GDM1 (cell line): ENCODE data around the gene EGLN3.
"Not testable (repeated sequence)": the region's sequence is repeated elsewhere in the genome, so short reads cannot be mapped to it uniquely, and the experiment has no call there.

ENCODE experiments used
- DNase-seq: peaks from one replicate; lab custom pipeline; 2025; lab: John Stamatoyannopoulos, UW

The EGLN3 gene

DNA sequence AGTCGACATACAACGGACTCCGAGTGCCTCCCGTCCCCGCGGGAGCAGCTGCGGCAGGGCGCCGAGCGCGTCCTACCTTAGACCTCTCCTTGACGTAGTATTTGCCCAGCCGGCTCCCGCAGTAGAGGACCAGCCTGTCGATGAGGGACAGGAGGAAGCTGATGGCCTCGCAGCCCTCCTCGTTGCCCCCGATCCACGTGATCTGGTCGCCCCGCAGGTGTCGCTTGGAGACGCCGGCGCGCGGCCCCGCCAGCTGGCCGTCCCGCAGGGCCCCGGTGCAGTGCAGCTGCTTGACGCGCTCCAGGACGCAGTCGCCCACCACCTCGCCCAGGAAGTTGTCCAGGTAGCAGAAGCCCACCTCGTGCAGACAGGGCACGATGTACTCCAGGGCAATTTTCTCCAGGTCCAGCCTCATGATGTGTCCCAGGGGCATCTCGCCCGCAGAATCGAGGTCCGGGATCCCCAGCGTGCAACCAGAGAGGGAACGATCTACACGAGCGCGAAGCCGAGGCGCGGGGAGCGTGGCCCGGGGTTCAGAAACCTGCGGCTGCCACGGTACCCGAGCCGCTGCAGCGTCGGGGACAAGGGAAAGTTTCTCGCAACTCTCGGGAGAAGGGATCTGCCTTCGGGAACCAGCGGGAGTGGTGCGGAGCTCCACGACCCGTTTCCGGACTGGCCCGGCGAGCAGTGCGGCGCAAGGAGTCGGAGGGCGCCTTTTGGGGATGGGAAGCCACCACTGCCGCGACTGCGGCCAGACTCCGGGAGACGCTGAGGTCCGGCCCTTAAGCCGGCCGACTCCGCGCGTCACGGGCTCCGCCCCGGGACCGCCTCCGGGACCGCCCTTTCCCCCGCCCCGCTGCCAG lies at the start of gene EGLN3:
EGLN3 (minus strand) TSS at position 755 of the 863 bp plus-strand sequence; CDS start at position 433, 322 bp downstream.
- DNase-seq, result peak; percentile 74

DNA sequence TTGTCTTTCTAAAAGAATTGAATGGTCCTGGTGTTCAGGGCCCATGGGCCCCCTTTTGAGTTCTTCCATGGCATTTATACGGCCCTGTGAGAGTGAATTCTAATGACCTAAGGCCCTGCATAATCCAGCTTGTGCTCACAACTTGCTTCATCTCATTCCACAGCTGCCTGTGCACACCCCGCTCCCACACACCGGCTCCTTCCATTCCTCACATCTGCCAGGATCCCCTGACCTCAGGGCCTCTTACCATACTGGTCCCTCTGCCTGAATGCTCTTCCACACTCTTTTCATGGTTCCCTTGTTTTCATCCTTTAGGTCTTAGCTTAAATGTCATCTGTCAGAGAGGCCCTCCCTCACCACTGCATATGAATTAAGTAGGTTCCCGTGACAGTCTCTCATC lies 49.5 kb upstream of the EGLN3 start:
- no peak for DNase-seq

DNA sequence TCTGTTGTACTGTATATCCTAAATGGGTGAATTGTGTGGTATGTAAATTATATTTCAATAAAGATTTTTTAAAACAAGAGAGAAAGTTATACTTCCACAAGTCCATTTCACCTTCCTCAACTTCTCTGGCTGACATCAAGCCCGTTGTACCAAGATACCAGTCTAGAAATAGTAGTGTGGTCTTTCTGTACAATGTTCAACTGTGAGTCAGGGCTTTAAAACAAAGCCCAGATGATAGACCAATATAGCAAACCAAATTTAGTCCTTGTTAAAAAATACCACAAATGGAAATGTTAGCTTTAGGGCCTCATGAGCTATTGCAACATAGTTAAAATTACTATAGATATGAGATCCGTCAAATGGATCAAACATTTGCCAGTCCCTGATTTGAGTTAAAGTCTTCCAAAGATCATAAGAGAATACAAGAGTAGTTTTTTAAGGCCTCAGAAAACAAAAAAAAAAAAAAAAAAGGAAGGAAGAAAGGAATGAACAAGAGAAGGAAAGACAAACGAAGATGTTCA lies 49.0 kb upstream of the EGLN3 start:
- no peak for DNase-seq

DNA sequence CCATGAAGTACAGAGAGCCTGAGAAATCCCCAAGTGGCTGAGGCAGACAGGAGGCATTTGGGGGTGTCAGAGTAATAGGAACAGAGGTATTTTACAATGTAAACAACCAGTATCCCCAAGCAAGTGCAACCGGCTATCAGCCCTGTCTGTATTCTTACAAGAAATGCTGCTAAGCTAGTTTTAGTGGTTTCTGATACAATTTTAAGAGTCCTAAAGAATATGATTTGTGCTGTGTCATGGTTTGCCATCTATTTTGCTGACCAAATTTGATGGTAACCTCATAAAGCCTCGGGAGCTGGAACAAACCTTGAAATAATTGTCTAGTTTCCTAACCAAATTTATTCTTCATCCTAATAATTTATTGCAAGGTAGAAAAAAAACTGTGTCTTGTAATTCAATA lies 46.7 kb upstream of the EGLN3 start:
- no peak for DNase-seq

DNA sequence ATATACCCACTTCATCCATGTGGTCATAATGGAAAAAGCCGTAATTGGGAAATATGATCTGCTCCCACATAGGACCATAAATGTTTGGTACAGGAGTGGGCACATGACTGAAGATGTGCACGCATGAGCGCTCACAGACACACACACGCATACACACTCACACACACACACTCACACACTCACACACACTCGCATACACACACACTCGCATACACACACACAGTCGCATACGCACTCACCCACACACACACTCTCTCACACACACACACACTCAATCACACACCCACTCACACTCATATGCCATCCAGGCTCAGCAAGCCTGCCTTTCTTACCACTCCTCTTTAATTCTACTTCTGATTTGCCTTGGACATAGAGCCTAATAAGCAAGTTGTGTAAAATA lies 45.6 kb upstream of the EGLN3 start:
- no peak for DNase-seq

DNA sequence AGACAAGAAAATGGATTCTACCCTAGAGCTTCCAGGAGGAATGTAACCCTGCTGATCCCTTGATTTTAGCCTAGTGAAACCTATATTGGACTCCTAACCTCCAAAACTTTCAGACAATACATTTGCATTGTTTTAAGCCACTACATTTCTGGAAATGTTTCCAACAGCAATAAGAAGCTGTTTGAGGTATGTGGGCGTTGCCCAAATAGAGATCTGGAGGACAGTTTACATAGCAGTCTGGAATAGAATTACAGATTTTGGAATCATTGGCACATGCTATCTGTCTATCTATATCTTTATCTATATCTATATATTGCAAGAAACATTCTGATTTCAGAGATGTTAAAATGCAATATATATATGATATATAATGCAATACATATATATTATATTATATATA lies 42.4 kb upstream of the EGLN3 start:
- no peak for DNase-seq

DNA sequence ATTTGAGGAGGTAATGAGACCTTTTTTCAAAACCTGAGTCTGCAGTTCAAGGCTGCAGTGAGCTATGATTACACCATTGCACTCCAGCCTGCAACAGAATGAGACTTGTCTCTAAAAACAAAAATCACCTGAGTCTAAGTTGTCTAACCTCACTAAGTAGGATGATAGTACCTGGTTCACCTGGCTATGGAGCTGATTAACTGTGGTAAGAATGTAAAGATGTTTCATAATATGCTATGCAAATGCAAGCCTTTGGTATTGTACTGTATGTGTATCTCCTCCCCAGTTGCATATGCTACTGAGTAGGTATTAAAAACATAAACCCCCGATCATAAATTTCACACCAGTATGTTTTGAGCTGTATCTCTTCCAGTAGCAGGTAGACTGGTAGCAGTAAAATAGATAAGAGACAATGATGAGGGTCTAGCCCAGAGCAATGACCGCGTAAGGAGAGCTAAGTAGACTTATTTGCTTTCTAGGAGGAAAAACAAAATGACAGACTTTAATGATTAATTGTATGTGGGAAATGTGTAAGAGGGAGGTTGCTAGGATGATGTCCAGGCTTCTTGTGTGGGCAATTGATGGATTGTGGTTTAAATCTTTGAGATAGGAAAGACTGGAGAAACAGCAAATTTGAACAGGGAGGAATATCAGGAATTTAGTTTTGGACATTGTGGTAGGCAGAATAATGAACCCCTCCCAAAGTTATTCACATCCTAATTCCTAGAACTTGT lies 41.6 kb upstream of the EGLN3 start:
- no peak for DNase-seq

DNA sequence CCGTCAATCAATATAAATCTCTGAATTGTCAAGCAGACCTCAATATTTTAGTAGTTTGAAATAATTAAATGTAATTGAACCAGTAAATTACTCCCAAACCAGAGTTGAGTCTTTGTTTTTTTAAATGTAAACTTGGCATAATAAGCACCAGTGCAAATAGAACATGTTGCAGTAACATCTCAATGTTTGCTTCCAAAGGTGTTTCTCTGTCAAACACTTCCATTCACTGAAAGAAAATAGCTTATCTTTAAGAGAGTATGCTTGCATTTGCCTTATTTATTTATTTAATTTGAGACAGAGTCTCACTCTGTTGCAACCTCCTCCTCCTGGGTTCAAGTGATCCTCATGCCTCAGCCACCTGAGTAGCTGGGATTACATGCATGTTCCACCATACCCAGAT lies 39.9 kb upstream of the EGLN3 start:
- no peak for DNase-seq

DNA sequence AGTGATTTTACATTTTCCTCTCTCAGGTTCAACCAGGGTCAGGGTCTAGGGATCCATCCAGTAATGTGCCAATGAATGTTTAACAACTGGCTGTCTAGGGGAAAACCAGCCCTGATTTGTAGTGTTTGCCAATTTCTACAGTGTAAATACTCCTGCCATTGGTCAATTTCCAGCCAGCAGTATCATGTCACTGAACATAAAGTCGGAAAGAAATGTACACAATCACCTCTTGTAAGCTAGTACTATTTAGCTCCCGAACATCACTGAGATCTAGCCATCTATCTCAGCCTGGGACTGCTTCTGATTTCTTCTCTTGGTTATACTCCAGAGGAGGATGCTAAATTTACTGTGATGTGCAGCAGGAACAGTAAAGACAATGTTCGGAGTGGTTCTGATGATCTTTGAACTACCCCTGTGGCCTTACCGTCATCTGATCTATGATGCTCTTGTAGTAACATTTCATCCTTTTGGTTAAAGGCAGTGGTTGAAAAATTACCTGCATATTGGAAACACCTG lies 36.7 kb upstream of the EGLN3 start:
- no peak for DNase-seq

DNA sequence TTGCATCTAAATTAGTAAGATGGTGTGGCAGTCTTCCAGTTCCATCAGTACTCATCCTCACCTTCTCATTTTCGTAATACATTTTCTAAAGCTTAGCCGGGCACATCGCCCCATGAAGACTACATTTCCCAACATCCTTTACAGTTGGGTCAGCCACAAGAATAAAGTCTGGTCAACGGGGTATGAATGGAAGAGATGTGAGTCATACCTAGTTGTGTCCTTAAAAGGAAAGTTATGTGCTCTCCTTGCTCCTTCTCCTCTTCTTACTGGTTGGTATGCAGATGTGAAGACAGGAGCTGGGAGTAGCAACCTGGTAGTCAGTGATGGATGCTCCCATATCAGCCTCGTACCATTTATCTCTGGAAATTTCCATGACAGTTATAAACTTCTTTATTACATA lies 35.9 kb upstream of the EGLN3 start:
- no peak for DNase-seq

DNA sequence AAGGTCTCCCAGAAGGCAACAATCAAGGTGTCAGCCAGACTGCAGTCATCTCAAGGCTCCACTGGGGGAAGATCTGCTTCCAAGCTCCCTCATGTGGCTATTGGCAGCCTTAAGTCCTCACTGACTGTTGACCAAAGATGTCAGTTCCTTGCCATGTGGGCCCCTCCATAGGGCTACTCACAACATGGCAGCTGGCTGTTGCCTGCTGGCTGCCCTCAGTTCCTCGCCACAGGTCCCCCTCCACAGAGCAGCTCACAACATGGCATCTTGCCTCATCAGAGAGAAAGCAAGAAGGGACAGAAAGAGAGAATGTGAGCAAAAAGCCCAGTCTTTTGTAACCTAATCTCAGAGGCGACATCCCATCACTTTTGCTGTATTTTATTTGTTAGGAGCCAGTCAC lies 34.4 kb upstream of the EGLN3 start:
- DNase-seq, result no peak

DNA sequence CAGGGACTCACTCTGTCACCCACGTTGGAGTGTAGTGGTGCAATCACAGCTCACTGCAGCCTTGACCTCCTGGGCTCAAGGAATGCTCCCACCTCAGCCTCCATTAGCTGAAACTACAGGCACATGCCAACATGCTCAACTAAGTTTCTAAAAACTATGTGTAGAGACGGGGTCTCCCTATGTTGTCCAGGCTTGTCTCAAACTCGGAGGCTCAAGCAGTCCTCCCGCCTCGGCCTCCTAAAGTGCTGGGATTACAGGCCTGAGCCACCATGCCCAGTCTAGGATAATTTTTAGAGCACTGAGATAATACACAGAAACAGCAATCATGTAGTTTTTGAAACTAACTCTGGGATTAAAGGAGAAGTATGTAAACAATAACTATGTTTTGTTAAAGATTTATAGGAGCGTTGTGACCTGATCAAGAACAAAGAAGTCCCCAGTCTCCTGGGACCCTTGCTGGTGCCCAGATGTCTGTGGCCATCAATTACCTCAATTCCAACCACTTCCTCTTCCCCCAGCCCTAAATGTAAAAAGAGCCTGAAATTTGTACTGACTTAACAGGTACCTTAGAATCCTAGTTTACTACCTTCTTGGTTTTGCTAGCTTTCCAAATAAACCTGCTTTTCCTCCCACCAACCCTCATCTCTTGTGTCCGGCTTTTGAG lies 28.9 kb upstream of the EGLN3 start:
- DNase-seq, result no peak

DNA sequence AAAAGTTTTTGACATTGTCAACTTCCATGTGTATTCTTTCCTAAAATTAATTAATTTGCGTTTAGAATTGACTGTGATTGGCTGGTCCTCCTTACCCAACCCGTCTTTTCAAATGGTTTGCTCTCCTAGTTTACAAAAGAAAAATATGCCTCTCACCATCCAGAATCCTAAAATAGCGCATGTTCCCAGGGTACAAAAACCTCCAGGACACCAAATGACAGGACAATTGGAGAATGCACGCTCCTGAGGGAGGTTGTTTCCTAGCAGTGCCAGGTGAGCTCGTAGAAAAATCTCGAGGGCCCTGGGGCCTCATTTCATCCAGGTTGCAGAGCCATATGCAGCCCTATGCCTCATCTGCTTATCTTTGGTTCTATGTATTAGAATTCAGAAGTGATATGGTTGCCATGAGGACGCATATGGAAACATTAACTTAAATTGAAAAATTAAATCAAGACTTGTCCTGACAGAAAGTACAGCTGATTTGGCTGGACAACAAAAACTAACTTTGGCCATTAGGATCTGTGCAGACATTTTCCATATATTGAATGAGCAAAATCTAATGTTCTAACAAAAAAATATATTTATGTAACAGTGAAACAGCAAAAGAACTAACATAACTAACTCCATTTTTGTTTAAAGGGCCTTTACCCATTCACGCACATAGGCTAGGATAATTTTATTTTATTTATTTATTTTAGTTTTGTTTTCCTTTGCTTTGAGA lies 28.2 kb upstream of the EGLN3 start:
- DNase-seq, result no peak

DNA sequence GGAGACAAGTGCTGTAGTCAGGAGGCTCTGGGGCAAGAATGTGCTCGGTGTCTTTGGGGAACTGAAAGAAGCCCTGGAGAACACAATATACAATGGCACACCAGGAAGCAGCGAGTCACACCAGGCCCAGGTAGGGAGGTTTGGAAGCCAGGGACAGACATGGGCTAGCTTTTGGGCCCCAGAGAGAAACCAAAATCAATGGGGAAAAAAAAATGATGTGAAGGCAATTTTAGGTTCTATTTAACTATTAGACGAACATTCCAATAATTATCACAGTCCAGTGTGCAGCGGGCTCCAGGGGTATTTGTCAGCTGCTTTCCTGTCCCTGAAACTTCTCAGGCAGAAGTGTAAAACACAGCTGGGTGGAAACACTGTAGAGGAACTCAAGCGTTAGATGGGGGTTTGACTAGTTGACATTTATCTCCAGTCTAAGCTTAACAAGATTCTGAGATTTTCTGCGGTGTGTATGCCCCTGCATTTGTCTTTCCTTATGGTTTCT lies 21.8 kb upstream of the EGLN3 start:
- DNase-seq, result no peak

DNA sequence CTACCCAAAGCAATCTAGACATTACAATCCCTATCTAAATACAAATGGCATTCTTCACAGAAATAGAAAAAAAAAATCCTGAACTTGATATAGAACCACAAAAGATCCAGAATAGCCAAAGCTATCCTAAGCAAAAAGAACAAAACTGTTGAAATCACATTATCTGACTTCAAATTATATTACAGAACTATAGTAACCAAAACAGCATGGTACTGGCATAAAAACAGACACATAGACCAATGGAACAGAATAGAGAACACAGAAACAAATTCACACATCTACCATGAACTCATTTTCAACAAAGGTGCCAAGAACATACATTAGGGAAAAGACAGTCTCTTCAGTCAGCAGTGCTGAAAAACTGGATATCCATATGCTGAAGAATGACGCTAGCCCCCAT lies 19.0 kb upstream of the EGLN3 start:
- DNase-seq, result not testable (repeated sequence)

DNA sequence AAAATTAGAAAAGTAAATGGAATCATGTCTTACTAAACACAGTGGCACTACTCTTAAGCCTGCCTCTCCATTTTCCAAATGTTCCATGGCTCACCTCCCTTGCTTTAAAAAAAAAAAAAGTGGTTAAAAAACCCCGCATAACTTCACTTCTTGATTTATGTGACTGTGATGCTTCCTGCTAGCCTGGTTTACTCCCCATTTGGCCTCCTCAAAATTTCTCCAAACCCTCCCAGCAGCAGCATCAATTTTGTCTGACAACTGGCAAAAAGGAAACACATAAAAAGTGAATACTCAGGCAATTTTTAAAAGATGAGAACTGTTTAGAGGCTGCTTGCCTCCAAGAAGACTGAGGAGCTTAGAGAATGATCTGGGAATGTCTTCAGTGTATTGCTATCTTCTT lies 17.8 kb upstream of the EGLN3 start:
- DNase-seq, result no peak

DNA sequence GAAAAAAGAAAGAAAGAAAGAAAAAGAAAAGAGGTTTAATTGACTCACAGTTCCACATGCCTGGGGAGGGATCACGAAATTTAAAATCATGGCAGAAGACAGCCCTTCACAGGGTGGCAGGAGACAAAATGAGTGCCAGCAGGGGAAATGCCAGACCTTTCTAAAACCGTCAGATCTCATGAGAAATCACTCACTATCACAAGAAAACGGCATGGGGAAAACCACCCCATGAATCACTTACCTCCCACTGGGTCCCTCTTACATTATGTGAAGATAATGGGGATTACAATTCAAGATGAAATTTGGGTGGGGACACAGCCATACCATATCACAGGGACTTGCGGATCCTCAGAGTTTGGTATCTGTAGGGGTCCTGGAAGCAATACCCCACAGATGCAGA lies 16.3 kb upstream of the EGLN3 start:
- DNase-seq, result no peak

DNA sequence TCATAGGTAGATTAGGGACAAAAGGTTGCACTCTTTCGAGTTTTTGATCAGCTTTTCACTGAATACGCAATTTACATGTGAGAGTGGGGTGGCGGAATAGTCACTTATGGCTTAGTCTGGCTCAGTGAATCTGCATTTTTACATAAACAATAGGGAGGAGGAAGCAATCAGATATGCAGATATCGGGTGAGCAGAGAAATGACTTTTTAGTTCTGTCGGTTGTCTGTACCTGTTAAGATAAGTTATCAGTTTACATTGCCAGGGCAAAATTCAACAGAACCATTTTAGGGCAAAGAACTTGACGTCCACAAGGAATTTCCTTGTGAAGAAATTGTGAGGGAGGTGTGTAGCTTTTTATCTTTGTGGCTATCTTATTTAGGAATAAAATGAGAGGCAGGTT lies 15.4 kb upstream of the EGLN3 start:
- no peak for DNase-seq

DNA sequence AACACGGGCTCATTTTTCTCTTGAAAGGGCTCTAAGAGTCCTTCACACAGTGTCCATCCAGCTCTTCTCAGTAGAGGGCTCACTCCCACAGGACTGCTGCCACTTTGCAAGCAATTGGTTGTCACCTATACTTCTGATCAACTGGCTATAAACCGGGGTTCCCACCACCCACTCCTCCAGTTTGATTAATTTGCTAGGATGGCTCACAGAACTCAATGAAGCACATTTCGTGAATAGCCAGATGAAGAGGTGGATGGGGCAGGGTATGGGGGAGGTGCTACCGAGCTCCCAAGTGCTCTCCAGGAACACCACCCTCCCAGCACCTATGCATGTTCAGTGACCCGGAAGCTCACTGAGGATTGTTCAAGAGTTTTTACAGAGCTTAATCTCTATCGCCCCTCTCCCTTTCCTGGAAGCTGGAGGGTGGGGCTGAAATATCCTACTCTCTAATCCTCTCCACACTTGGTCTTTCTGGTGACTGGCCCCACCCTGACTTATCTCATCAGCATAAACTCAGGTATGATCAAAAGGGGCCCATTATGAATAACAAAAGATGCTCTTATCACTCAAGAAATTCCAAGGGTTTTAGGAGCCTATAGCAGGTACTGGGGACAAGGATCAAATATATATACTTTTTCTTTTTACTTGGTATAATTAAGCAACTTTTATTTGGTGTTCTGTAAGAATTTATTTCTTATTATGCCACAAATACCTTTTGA lies 13.9 kb upstream of the EGLN3 start:
- no peak for DNase-seq

DNA sequence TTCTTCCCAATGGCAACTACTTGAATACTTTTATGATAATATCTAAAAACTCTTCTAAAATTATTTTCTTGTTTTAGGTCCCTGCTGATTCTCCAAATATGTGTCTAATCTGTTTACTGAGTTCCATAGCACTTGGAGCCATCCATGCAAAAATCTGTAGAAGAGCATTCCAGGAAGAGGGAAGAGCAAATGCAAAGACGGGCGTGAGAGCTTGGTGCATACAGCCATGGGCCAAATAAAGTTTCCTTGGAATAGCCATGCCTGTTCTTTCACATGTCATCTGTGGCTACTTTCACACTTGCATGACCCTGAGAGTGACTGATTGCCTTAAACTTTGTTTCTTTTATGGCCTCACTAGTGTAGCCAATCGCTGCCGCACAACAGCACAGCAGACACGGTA lies 13.0 kb upstream of the EGLN3 start:
- DNase-seq, result no peak

DNA sequence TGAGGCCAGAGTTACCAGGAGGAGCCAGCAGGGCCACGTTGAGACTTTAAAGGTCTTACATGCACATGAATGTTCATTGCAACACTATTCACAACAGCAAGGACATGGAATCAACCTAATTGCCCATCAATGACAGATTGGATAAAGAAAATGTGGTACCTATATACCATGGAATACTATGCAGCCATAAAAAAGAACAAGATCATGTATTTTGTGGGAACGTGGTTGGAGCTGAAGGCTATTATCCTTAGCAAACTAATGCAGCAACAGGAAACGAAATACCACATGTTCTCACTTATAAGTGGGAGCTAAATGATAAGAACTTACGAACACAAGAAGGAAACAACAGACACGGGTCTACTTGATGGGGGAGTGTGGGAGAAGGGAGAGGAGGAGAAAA lies 11.6 kb upstream of the EGLN3 start:
- DNase-seq, result not testable (repeated sequence)
